Skeletal muscle tissue (tissue), 4 donors: ENCODE results near the gene PTCD3. TPM values are rescaled to one million over a fixed set of nuclear protein-coding genes. Genes with fewer than 3 reads are reported as not detected.

Experiments
- H3K27ac ChIP-seq: one replicate; pipeline ENCODE4 v1.7.0; 2013; ENCODE audit warnings: mild to moderate bottlenecking, low read depth, low read length, inconsistent platforms
- H3K27me3 ChIP-seq, 3 donors: one replicate each; pipeline ENCODE4 v1.7.0; 2013; ENCODE audit warnings: low read length in 3 of 3; ENCODE audit not compliant: control insufficient read depth in 3 of 3, insufficient read depth in 3 of 3
- H3K36me3 ChIP-seq, 3 donors: one replicate each; pipeline ENCODE4 v1.7.0; 2013; ENCODE audit warnings: low read length in 3 of 3; ENCODE audit not compliant: control insufficient read depth in 3 of 3, insufficient read depth in 3 of 3
- H3K4me1 ChIP-seq, 3 donors: one replicate each; pipeline ENCODE4 v1.7.0; 2013; ENCODE audit warnings: low read length in 3 of 3, mild to moderate bottlenecking in 3 of 3; ENCODE audit not compliant: control insufficient read depth in 3 of 3, insufficient read depth in 3 of 3
- H3K4me3 ChIP-seq, 3 donors: one replicate each; pipeline ENCODE4 v1.7.0; 2013; ENCODE audit warnings: low read length in 3 of 3
- H3K9ac ChIP-seq, 3 donors: one replicate each; pipeline ENCODE4 v1.7.0; 2013; ENCODE audit warnings: low read length in 3 of 3, mild to moderate bottlenecking in 3 of 3, moderate library complexity in 2 of 3, low read depth in 1 of 3
- H3K9me3 ChIP-seq, 3 donors: one replicate each; pipeline ENCODE4 v1.7.0; 2013; ENCODE audit warnings: low read length in 3 of 3; ENCODE audit not compliant: control insufficient read depth in 3 of 3
- total RNA-seq: library from RNA; depleted of rRNA; stranded (reverse); fragments of >200 nt; gene quantifications from one replicate; pipeline ENCODE4 v1.2.3, GENCODE V29; 2014
- donor health status: Osteomylitis.

PTCD3 gene
- total RNA-seq, 1 donor from 2014 or later: 87.2 TPM

DNA sequence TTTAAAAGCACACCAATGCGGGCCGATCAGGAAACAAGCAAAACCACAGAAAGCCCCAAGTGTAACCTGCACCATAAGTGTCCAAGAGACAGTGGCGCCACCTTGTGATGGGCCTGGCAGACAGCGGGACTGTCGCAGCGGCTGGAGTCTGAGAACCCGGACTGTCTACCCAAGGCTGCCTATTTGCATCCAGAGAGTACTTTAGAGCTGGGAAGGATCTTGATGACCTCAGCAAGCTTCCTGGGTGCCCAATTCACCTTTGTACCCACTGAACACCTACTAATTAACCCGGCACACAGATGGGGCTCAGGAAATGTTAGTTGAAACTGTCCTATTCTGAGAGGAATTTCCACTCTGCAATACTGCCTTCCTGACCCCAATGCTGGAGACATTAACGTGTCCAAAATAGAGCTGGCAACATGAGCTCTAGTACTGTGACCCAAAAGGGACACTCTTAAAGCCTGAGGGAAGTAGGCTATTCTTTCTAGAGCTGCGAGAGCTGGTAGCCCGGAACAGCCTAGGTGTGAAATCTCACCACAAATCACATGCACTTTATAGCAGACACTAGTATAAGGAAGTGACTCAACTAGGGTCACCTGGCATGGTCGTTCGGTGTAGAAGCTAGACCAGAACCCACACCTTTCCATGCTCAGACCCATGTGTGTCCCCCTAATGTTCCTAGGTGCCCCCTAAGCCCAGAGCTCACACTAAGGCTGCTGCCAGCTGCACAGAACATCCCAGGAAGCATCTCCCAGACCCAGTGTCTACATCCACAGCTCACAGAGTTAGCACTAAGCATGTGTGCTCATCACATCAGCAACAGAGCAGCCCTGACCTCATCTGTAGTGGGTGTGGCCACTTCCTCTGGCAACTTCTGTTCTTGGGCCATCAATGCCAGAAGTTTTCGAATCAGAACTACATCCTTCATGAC is 25.8 kb upstream of the PTCD3 start:
- H3K27me3 ChIP-seq: no peaks in the 10 kb centered on the region
- peaks cover 36 to 44% (median 36%) of the 10 kb centered on the region in 3 donors for H3K36me3 ChIP-seq
- no peaks in the 10 kb centered on the region for H3K9me3 ChIP-seq
- H3K9ac ChIP-seq: peak overlapping the region in 2 of 3 donors; percentile 22 to 63
- no peak overlapping the region for H3K4me3 ChIP-seq
- H3K4me1 ChIP-seq: peaks cover 16 to 22% (median 21%) of the 10 kb centered on the region in 3 donors
- H3K27ac ChIP-seq: peak overlapping the region; percentile 48

- H3K36me3 ChIP-seq: peaks cover 35 to 53% (median 40%) of the 10 kb centered on the region in 3 donors
Observed at GRCh38 chr2:86081724-86082123, 24.3 kb upstream of the PTCD3 start.

DNA sequence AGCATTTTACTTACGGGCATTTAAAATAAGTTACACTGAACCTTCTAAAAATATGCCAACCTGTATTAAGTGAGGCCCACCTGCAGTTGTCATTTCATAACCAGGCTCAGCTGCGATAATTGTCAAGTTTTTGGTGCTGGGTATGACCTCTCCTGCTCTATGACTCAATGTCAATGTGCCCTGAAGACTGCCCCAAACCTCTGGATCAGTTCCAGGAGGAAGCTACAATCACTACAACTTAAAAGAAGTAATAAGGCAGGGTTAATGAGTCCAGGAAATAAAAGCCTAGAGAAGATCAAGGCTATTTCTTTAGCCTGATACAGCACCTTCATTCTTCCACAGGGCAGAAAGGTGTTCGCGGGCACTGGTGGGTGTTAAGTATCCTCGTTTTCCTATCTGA is 23.3 kb upstream of the PTCD3 start:
- Histone ChIP-seq H3K27ac (no peak overlapping the region), H3K9ac (no peak overlapping the region), H3K36me3 (peaks cover 28 to 48% (median 34%) of the 10 kb centered on the region in 3 donors), H3K4me3 (no peak overlapping the region), H3K9me3 (no peaks in the 10 kb centered on the region), H3K4me1 (peaks cover 16 to 22% (median 21%) of the 10 kb centered on the region in 3 donors), H3K27me3 (no peaks in the 10 kb centered on the region)

More at GRCh38 chr2:86081724-86082123, 24.3 kb upstream of the PTCD3 start:
- no peak overlapping the region for H3K4me3 ChIP-seq
- no peaks in the 10 kb centered on the region for H3K27me3 ChIP-seq
- no peak overlapping the region for H3K27ac ChIP-seq
- H3K4me1 ChIP-seq: peaks cover 16 to 22% (median 21%) of the 10 kb centered on the region in 3 donors
- no peak overlapping the region for H3K9ac ChIP-seq
- no peaks in the 10 kb centered on the region for H3K9me3 ChIP-seq

- no peaks in the 10 kb centered on the region for H3K27me3 ChIP-seq
- H3K9me3 ChIP-seq: no peaks in the 10 kb centered on the region
- peaks cover 36 to 44% (median 44%) of the 10 kb centered on the region in 3 donors for H3K36me3 ChIP-seq
- H3K4me3 ChIP-seq: no peak overlapping the region
- H3K27ac ChIP-seq: no peak overlapping the region
- no peaks in the 10 kb centered on the region for H3K4me1 ChIP-seq
- no peak overlapping the region for H3K9ac ChIP-seq
Observed at GRCh38 chr2:86087936-86088850, 17.8 kb upstream of the PTCD3 start.

DNA sequence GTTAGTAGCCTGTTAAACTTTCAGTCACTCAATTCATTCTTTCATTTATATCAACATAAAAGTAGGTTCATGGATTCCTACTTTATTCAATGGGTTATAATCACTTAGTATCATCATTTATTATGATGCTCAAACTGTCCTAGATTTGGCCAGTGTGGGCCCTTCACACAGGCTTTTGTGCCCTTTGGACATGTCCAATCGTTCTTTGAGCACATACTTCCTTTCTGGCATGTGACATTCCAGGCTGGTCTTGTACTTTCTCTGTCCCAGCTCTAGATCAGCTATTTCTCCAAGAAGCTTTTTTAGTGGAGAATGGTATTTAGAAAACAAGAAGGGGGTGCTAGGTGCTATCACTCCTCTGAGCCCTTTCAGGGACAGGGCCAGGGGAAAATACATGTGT is 11.8 kb upstream of the PTCD3 start:
- no peaks in the 10 kb centered on the region for H3K27me3 ChIP-seq

DNA sequence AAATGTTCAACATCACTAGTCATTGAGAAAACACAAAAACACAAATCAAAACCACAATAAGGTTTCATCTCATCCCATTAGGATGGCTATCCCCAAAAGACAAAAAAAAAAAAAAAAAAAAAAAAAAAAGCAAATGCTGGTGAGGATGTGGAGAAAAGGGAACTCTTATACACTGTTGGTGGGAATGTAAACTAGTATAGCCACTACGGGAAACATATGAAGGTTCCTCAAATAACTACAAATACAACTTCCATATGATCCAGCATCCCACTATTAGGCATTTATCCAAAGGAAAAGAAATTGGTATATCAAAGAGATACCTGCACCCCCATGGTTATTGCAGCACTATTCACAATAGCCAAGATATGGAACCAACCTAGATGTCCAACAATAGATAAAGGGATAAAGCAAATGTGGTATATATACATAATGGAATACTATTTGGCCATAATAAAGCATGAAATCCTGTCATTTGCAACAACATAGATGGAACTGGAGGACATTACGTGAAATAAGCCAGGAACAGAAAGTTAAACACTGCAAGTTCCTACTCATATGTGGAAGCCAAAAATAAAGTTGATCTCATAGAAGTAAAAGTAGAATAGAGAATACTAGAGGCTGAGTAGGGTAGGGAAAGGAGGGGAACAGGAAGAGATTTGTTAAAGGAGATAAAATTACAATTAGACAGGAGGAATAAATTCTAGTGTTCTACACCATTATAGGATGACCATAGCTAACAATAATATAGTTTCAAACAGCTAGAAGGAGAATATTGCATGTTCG is 8.7 kb upstream of the PTCD3 start:
- H3K9me3 ChIP-seq: no peaks in the 10 kb centered on the region
- H3K4me1 ChIP-seq: no peaks in the 10 kb centered on the region
- no peak overlapping the region for H3K9ac ChIP-seq
- H3K27me3 ChIP-seq: no peaks in the 10 kb centered on the region
- peaks cover 20 to 34% (median 26%) of the 10 kb centered on the region in 3 donors for H3K36me3 ChIP-seq
- no peak overlapping the region for H3K4me3 ChIP-seq
- H3K27ac ChIP-seq: peak overlapping the region; percentile 22

More for the DNA sequence above, 11.8 kb upstream of the PTCD3 start:
- H3K36me3 ChIP-seq: peaks cover 25 to 40% (median 35%) of the 10 kb centered on the region in 3 donors
- no peak overlapping the region for H3K27ac ChIP-seq
- H3K4me3 ChIP-seq: no peak overlapping the region
- no peak overlapping the region for H3K9ac ChIP-seq
- no peaks in the 10 kb centered on the region for H3K4me1 ChIP-seq
- no peaks in the 10 kb centered on the region for H3K9me3 ChIP-seq

- Histone ChIP-seq H3K9ac (no peak overlapping the region), H3K4me3 (no peak overlapping the region), H3K4me1 (peaks cover 0 to 3% (median under 1%) of the 10 kb centered on the region in 3 donors), H3K9me3 (no peaks in the 10 kb centered on the region), H3K27me3 (no peaks in the 10 kb centered on the region), H3K36me3 (peaks cover 23 to 34% (median 28%) of the 10 kb centered on the region in 3 donors), H3K27ac (peak overlapping the region; percentile 22)
Observed at GRCh38 chr2:86097913-86098312, 8.1 kb upstream of the PTCD3 start.

- Histone ChIP-seq H3K36me3 (peaks cover 17 to 25% (median 21%) of the 10 kb centered on the region in 3 donors), H3K27ac (no peak overlapping the region), H3K9ac (no peak overlapping the region), H3K9me3 (no peaks in the 10 kb centered on the region), H3K4me3 (no peak overlapping the region), H3K4me1 (peaks cover 14 to 29% (median 20%) of the 10 kb centered on the region in 3 donors), H3K27me3 (no peaks in the 10 kb centered on the region)
Observed at GRCh38 chr2:86102157-86102556, 3.9 kb upstream of the PTCD3 start.

DNA sequence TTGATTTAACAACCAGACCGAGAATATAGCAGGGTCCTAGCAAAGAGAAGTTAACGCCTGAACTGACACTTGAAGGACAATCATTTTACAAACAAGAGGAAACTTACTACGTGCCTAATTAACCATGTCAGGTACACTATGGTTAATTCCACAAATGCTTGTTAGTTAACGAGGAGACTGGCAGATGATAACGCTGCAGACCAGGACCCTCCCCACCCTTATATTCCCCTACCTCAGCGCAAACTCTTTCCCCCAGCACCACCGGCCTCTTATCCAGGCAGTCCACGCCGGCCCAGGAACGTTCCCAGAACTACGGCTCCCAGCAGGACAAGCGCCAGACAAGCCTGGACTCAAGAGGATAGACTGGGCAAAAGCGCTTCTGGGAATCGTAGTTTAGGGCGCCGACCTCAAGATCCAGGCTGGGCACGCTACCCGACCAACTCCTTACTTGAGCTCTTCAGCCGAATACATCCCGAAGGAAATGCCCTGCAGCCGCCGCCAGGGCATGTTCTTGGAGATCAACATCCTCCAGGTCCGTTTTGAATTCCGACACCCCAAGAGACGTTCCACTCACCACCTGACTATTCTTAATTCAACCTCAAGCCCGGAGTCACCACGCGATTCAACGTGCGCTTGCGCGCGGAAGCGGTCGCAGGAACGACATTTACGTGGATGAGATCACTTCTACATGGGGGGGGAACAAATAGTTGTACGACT is 625 bp upstream of the PTCD3 start, which contains the start of gene POLR1A:
POLR1A (minus strand) TSS at position 635 of the 717 bp plus-strand sequence; CDS start at position 525, 110 bp downstream.
- Histone ChIP-seq H3K27ac (peak within 1 kb of the TSS; percentile 81), H3K9me3 (no peaks in the 10 kb centered on the region), H3K4me1 (peaks cover 19 to 38% (median 27%) of the 10 kb centered on the region in 3 donors), H3K27me3 (no peaks in the 10 kb centered on the region), H3K36me3 (peaks cover 6 to 15% (median 8%) of the 10 kb centered on the region in 3 donors), H3K9ac (peak within 1 kb of the TSS; percentile 85 to 96 (median 94)), H3K4me3 (peak within 1 kb of the TSS; percentile 90 to 98 (median 92))
